Mesodermal cell (in vitro differentiated cells): ENCODE measurements around the gene POLR2A.

Experiments used
- H3K27ac ChIP-seq: 2 replicates; pipeline ENCODE4 v1.7.0; 2013; ENCODE audit warnings: mild to moderate bottlenecking, low read depth, low read length, moderate library complexity; ENCODE audit not compliant: severe bottlenecking
- H3K36me3 ChIP-seq: 2 replicates; pipeline ENCODE4 v1.7.1; 2013; ENCODE audit warnings: mild to moderate bottlenecking, low read length, moderate library complexity; ENCODE audit not compliant: control insufficient read depth, insufficient read depth
- H3K4me1 ChIP-seq: one replicate; pipeline ENCODE4 v1.7.1; 2013; ENCODE audit warnings: mild to moderate bottlenecking, low read length; ENCODE audit not compliant: insufficient read depth, control insufficient read depth, poor library complexity, severe bottlenecking
- H3K4me3 ChIP-seq: 2 replicates; pipeline ENCODE4 v1.7.0; 2013; ENCODE audit warnings: low read length, control low read depth, mild to moderate bottlenecking; ENCODE audit not compliant: insufficient read depth, poor library complexity, severe bottlenecking; ENCODE audit errors: extremely low read depth
- H3K9me3 ChIP-seq: 2 replicates; pipeline ENCODE4 v1.7.1; 2013; ENCODE audit warnings: mild to moderate bottlenecking, low read length, moderate library complexity; ENCODE audit not compliant: control insufficient read depth
- WGBS, 2 experiments: methylation state at CpG; one replicate each; pipeline ENCODE4 v1.1.5; 2013; ENCODE audit warnings: missing lambda C conversion rate in 2 of 2; ENCODE audit not compliant: insufficient coverage in 2 of 2; 5-methylcytosine and 5-hydroxymethylcytosine counted together

Gene POLR2A

DNA sequence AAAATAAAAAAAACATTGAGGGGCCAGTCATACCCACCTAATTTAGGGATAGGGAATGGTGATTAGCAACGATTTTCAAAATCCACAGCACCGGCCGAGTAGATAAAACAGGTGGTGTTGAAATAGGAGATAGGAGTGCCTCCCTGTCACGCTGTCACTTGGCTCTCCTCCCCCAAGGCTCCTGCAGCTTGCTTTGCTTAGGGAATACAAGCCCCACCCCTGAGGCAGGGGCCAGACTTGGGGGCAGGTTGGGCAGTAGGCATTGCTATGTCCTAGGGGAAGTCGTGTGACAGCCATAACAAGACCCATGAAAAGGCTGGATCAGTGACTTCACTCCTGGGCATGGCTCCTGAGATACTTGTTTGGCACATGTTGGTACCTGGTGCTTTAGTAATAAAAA, 25.8 kb downstream of the POLR2A start:
- H3K4me3 ChIP-seq: no peak overlapping the region
- no peak overlapping the region for H3K27ac ChIP-seq
- H3K9me3 ChIP-seq: no peaks in the 10 kb centered on the region
- H3K4me1 ChIP-seq: no peaks in the 10 kb centered on the region
- WGBS, 2 experiments: 85 to 100% methylated on average over 2 to 5 of the region's 5 CpGs
- H3K36me3 ChIP-seq: peaks cover 100% of the 10 kb centered on the region

- H3K4me3 ChIP-seq: no peak overlapping the region
- no peaks in the 10 kb centered on the region for H3K4me1 ChIP-seq
- H3K27ac ChIP-seq: no peak overlapping the region
- peaks cover 100% of the 10 kb centered on the region for H3K36me3 ChIP-seq
- 93 to 96% methylated on average over 5 to 9 of the region's 10 CpGs for WGBS, 2 experiments
- no peaks in the 10 kb centered on the region for H3K9me3 ChIP-seq
These were observed 26.9 kb downstream of the POLR2A start for GRCh38 chr17:7511108-7511507.

DNA sequence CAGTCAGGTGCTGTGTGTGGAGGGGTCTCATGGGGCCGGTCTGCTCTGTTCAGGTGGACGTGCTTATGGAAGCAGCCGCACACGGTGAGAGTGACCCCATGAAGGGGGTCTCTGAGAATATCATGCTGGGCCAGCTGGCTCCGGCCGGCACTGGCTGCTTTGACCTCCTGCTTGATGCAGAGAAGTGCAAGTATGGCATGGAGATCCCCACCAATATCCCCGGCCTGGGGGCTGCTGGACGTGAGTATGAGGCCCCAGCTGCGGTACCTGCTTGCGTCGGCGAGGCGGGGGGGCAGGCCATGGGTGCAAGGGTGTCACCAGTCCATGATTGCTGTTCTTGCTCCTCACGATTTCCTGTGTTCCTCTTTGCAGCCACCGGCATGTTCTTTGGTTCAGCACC, 27.9 kb downstream of the POLR2A start:
- WGBS, 2 experiments: 95 to 97% methylated on average over 12 to 15 of the region's 15 CpGs
- Histone ChIP-seq H3K4me1 (no peaks in the 10 kb centered on the region), H3K36me3 (peaks cover 98% of the 10 kb centered on the region), H3K4me3 (no peak overlapping the region), H3K27ac (no peak overlapping the region), H3K9me3 (no peaks in the 10 kb centered on the region)

DNA sequence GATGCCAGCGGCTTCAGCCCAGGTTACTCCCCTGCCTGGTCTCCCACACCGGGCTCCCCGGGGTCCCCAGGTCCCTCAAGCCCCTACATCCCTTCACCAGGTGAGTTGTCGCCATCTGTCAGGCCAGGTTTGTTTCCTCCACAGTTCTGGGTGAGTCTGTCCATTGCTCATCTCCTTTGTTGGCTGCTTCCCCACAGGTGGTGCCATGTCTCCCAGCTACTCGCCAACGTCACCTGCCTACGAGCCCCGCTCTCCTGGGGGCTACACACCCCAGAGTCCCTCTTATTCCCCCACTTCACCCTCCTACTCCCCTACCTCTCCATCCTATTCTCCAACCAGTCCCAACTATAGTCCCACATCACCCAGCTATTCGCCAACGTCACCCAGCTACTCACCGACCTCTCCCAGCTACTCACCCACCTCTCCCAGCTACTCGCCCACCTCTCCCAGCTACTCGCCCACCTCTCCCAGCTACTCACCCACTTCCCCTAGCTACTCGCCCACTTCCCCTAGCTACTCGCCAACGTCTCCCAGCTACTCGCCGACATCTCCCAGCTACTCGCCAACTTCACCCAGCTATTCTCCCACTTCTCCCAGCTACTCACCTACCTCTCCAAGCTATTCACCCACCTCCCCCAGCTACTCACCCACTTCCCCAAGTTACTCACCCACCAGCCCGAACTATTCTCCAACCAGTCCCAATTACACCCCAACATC, 28.8 kb downstream of the POLR2A start:
- WGBS, 2 experiments: 90 to 96% methylated on average over 17 to 20 of the region's 20 CpGs
- Histone ChIP-seq H3K27ac (no peak overlapping the region), H3K36me3 (peaks cover 92% of the 10 kb centered on the region), H3K4me1 (no peaks in the 10 kb centered on the region), H3K4me3 (no peak overlapping the region), H3K9me3 (no peaks in the 10 kb centered on the region)

- Histone ChIP-seq H3K27ac (no peak overlapping the region), H3K4me3 (no peak overlapping the region), H3K4me1 (no peaks in the 10 kb centered on the region), H3K9me3 (no peaks in the 10 kb centered on the region), H3K36me3 (peaks cover 82% of the 10 kb centered on the region)
- 88 to 92% methylated on average over 14 to 16 of the region's 17 CpGs for WGBS, 2 experiments
These were observed 29.8 kb downstream of the POLR2A start for GRCh38 chr17:7513850-7514419.

DNA sequence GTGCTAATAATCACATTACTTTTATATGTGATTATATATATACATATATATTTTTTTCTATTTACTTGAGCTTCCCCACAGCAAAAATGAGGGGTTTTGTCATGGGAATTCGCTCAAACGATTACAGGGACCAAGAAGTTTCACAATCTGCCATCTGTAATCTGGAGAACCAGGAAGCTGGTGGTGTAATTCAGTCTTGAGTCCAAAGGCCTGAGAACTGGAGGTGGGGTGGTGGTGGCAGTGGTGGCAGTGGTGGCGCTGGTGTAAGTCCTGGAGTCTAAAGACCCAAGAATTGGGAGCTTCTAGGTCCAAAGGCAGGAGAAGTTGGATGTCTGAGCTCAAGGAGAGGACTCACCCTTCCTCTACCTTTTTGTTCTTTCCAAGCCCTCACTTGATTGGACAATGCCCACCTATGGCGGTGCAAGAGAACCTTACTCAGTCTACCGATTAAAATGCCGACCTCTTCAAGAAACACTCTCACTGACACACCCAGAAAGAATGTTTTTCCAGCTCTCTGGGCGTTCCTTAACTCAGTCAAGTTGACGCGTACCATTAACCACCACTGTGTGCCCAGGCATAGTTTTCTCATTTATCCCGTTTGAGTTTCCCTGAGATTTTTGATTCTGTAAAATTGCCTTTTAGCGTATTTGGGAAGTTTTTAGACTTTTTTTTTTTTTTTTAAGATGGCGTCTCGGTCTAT, 31.9 kb downstream of the POLR2A start:
- no peak overlapping the region for H3K4me3 ChIP-seq
- no peaks in the 10 kb centered on the region for H3K9me3 ChIP-seq
- no peaks in the 10 kb centered on the region for H3K4me1 ChIP-seq
- peaks cover 61% of the 10 kb centered on the region for H3K36me3 ChIP-seq
- WGBS, 2 experiments: 90 to 92% methylated on average over 8 of the region's 13 CpGs
- H3K27ac ChIP-seq: no peak overlapping the region

GRCh38 chr17:7523033-7523432, 38.9 kb downstream of the POLR2A start:
- H3K4me1 ChIP-seq: no peaks in the 10 kb centered on the region
- WGBS, 2 experiments: 70 to 73% methylated on average over 5 to 8 of the region's 10 CpGs

GRCh38 chr17:7528842-7529241, 44.7 kb downstream of the POLR2A start:
- H3K36me3 ChIP-seq: no peaks in the 10 kb centered on the region
- no peak overlapping the region for H3K4me3 ChIP-seq
- H3K9me3 ChIP-seq: peaks cover 23% of the 10 kb centered on the region
- no peaks in the 10 kb centered on the region for H3K4me1 ChIP-seq
- H3K27ac ChIP-seq: no peak overlapping the region

More at GRCh38 chr17:7523033-7523432, 38.9 kb downstream of the POLR2A start:
- Histone ChIP-seq H3K36me3 (no peaks in the 10 kb centered on the region), H3K27ac (no peak overlapping the region), H3K4me3 (no peak overlapping the region), H3K9me3 (peaks cover 18% of the 10 kb centered on the region)

DNA sequence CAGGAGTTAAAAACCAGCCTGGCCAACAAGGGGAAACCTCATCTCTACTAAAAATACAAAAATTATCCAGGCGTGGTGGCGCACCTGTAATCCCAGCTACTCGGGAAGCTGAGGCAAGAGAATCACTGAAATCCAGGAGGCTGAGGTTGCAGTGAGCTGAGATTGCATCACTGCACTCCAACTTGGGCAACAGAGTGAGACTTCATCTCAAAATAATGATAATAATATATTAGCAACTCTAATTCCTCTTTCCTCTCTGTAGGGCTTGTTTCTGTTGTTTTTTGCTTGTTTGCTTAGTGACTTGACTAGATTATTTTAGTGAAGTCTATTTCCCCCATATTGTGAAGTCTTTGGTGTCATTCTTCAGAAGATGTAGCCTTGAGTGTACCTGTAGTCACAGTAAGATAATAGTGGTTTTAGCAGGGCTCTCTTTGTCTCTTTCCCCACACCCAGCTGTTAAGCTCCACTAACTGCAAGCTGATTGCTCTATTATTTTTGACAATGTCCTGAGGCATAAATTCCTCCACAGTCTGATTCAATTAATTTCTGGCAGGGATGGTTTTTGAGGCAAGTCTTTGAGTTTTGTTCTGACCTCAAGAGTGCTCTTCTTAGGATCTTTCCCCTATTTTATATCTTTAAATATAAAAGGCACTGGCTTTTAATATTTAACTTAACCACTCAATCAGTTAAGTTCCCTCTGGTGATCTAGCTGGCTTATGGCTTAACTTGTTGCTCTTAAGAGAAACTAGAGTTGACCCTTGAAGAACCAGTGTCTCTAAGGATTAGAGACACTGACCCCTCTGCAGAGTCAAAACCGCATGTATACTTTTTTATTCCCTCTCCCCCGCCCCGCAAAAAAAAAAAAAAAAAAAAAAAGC, 46.1 kb downstream of the POLR2A start:
- Histone ChIP-seq H3K4me1 (no peaks in the 10 kb centered on the region), H3K27ac (no peak overlapping the region), H3K36me3 (no peaks in the 10 kb centered on the region), H3K4me3 (no peak overlapping the region), H3K9me3 (peaks cover 23% of the 10 kb centered on the region)
- WGBS, 2 experiments: 88% methylated on average over 3 of the region's 6 CpGs; no CpG with 5 or more reads in 1 of the 2 experiments

DNA sequence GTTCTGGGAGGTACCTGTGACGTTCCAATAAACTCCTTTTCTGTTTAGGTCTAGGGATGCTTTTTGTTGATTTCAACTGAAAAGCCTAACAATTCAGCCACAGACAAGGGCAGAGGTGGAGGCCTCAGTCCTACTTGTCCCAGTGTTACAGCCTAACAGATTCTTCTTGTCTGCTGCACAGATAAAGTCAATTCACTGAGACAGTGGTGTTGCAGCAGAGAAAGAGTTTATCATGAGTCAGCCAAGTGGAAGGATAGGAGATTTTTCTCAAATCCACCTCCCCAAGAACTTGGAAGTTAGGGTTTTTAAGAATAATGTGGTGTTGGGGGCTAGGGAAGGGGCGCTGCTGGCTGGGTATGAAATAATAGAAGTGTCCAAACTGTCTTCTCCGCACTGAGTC, 53.9 kb downstream of the POLR2A start:
- H3K4me1 ChIP-seq: no peaks in the 10 kb centered on the region
- H3K27ac ChIP-seq: no peak overlapping the region
- H3K4me3 ChIP-seq: no peak overlapping the region
- 93% methylated on average over 3 of the region's 3 CpGs; no CpG with 5 or more reads in 1 of the 2 experiments for WGBS, 2 experiments
- no peaks in the 10 kb centered on the region for H3K36me3 ChIP-seq
- H3K9me3 ChIP-seq: peaks cover 21% of the 10 kb centered on the region
